ENCODE results near the gene GABBR2. TPM values are rescaled to one million over a fixed set of nuclear protein-coding genes. Genes with fewer than 3 reads are reported as not detected.

The GABBR2 gene
- total and polyA plus RNA-seq, 2 of the 8 experiments (the other 6 are each of a cell fraction or from before 2014, with no cell fraction given), result 0.50 to 1.2 TPM

DNA sequence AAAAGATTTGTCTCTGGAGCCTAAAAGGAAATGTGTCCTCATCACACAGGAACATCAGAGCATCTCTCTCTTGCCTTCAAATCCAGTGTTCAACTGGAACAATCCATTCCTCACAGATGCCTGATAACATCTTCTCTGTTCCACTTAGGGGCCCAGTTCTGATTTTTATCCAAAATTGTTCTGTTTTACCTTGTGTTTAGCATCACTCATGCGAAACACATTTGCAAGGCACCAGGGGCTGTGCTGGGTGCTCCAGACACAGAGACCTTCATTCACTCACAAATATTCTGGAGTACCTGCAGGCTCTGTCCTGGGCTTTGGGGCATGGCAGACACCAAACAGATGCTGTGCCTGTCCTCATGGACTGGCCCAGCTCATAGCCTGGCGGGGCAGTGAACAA lies 13.8 kb downstream of the GABBR2 start:
- H3K4me3 ChIP-seq (ENCODE audit: extremely low read depth in 1 of 4, insufficient read depth in 2 of 4, low read depth in 3 of 4, low read length in 4 of 4), result no peak overlapping the region
- H3K23me2 ChIP-seq (ENCODE audit: low read depth, low read length), result no peaks in the 10 kb centered on the region
- no peaks in the 10 kb centered on the region for H3K27me3 ChIP-seq (replicated peaks in 1 of 4; ENCODE audit: control insufficient read depth in 3 of 4, extremely low read depth in 1 of 4, insufficient read depth in 3 of 4, low read length in 3 of 4)
- no peak for FAIRE-seq
- no peak overlapping the region for H3K27ac ChIP-seq (ENCODE audit: low read depth, low read length)
- no peaks in the 10 kb centered on the region for H3K79me2 ChIP-seq (ENCODE audit: control insufficient read depth in 1 of 2, insufficient read depth in 2 of 2, low read length in 2 of 2)
- no peak overlapping the region for H2BK15ac ChIP-seq (ENCODE audit: low read length)
- no peak for DNase-seq (ENCODE audit: low read depth in 1 of 2, low spot score in 2 of 2)
- no peak overlapping the region for H3K4ac ChIP-seq (replicated peaks; ENCODE audit: insufficient read length, low read depth, low read length)
- H2BK20ac ChIP-seq (ENCODE audit: low read length), result no peak overlapping the region
- no peak overlapping the region for H3K4me2 ChIP-seq (ENCODE audit: insufficient read depth in 1 of 2, low read depth in 2 of 2, low read length in 2 of 2)
- no peak overlapping the region for H3K14ac ChIP-seq (ENCODE audit: insufficient read length)
- 86% methylated on average over 2 of the region's 2 CpGs; no CpG with 5 or more reads in 1 of the 2 experiments for WGBS, 2 experiments (ENCODE audit: extremely low coverage in 1 of 2, insufficient coverage in 1 of 2, insufficient read length in 1 of 2, insufficient replicate concordance in 2 of 2, low coverage in 1 of 2, low lambda C conversion rate in 2 of 2, missing lambda C conversion rate in 1 of 2)
- TF ChIP-seq YY1 (IDR thresholded peaks at IDR 0.05; ENCODE audit: low read depth, low read length) (no peak), SP1 (IDR thresholded peaks at IDR 0.05; ENCODE audit: low read depth, low read length) (no peak), SIN3A (conservative IDR thresholded peaks at IDR 0.05 in 1 of 2, IDR thresholded peaks at IDR 0.05 in 1 of 2; ENCODE audit: low read depth in 1 of 2, low read length in 2 of 2) (no peak), PHF8 (conservative IDR thresholded peaks at IDR 0.05; ENCODE audit: low read depth, low read length) (no peak), BRCA1 (IDR thresholded peaks at IDR 0.05; ENCODE audit: low read depth, low read length) (no peak), RBBP5 (IDR thresholded peaks at IDR 0.05; ENCODE audit: borderline replicate concordance, low read depth, low read length) (no peak), POLR2AphosphoS5 (IDR thresholded peaks at IDR 0.05; ENCODE audit: low read depth, low read length) (no peak), HDAC2 (IDR thresholded peaks at IDR 0.05; ENCODE audit: borderline replicate concordance in 1 of 2, low read depth in 2 of 2, low read length in 2 of 2) (no peak), NANOG (IDR thresholded peaks at IDR 0.05; ENCODE audit: insufficient read depth, low read depth, low read length, poor library complexity, severe bottlenecking) (no peak), HDAC6 (IDR thresholded peaks at IDR 0.05; ENCODE audit: low read depth, low read length) (no peak), CHD2 (IDR thresholded peaks at IDR 0.05; ENCODE audit: low read length) (no peak)
- no peak overlapping the region for H4K8ac ChIP-seq (ENCODE audit: extremely low read depth, insufficient read depth, low read length)
- H3K9me3 ChIP-seq (ENCODE audit: insufficient read depth in 2 of 2, low read depth in 1 of 2, low read length in 1 of 2), result no peaks in the 10 kb centered on the region
- no peak overlapping the region for H3K56ac ChIP-seq (replicated peaks; ENCODE audit: insufficient read length, low read depth, low read length)
- no peak overlapping the region for H3K18ac ChIP-seq (ENCODE audit: extremely low read depth, low read length)
- no peak overlapping the region for H3K23ac ChIP-seq (ENCODE audit: insufficient read length)
- POLR2A ChIA-PET (ENCODE audit: partially characterized antibody), result no interaction called here
- no peaks in the 10 kb centered on the region for H4K20me1 ChIP-seq (replicated peaks in 1 of 2; ENCODE audit: control insufficient read depth in 1 of 2, insufficient read depth in 2 of 2, low read length in 2 of 2)
- no peak overlapping the region for H2AFZ ChIP-seq (ENCODE audit: low read length)
- no peaks in the 10 kb centered on the region for H3K79me1 ChIP-seq (ENCODE audit: low read depth, low read length)
- H2BK5ac ChIP-seq (ENCODE audit: low read depth, low read length), result no peak overlapping the region
- H2BK12ac ChIP-seq (ENCODE audit: low read depth, low read length), result no peak overlapping the region
- no peak overlapping the region for H3K9ac ChIP-seq (replicated peaks in 1 of 4; ENCODE audit: extremely low read depth in 1 of 4, low read depth in 3 of 4, low read length in 3 of 4)
- H3K4me1 ChIP-seq (replicated peaks in 1 of 4; ENCODE audit: control insufficient read depth in 3 of 4, insufficient read depth in 4 of 4, low read length in 3 of 4), result no peaks in the 10 kb centered on the region
- no peak overlapping the region for H4K5ac ChIP-seq (ENCODE audit: insufficient read length, low read depth, low read length)
- H2AK5ac ChIP-seq (ENCODE audit: low read depth, low read length), result no peak overlapping the region
- CTCF ChIA-PET (ENCODE audit: partially characterized antibody), result interaction anchor here (1.0 to 7.1 kb wide), 3 partner anchors 17 to 80 kb away, joined by 3 to 32 read pairs (median 9); no protein-coding TSS in a partner anchor
- H2BK120ac ChIP-seq (replicated peaks; ENCODE audit: low read depth, low read length), result no peak overlapping the region
- no peak overlapping the region for H4K91ac ChIP-seq (replicated peaks; ENCODE audit: insufficient read length, low read length)
- no peaks in the 10 kb centered on the region for H3K36me3 ChIP-seq (ENCODE audit: control insufficient read depth in 2 of 4, insufficient read depth in 4 of 4, low read length in 3 of 4)

All from H1 (cell line).